Panc1 (cell line): ENCODE data around the gene ZFYVE27. TPM values are rescaled to one million over a fixed set of nuclear protein-coding genes. Genes with fewer than 3 reads are reported as not detected.

Experiments used
- ATAC-seq: fragments of 200-7000 bp; cut with Tn5 transposase; 2 replicates; pipeline ENCODE4 v1.9.1; 2020; ENCODE audit warnings: mild to moderate bottlenecking, moderate library complexity
- BruUV-seq: library from RNA; stranded (reverse); fragments of 400-500 nt; replicated peaks from 2 replicates; lab custom pipeline; 2021; lab: Mats Ljungman, UMichigan
- CTCF ChIA-PET: fragments of 300-600 bp; sonication (Branson Sonifier 250); formaldehyde crosslinking; loops from one replicate; lab custom pipeline; 2022; ENCODE audit warnings: antibody characterized with exemption; lab: Charles Lee
- POLR2A ChIA-PET: fragments of 300-600 bp; sonication (Branson Sonifier 250); formaldehyde crosslinking; loops from one replicate; lab custom pipeline; 2022; ENCODE audit warnings: antibody characterized with exemption; lab: Charles Lee
- DNase-seq: peaks from one replicate; pipeline ENCODE4 v3.0.0-alpha.2; 2010; ENCODE audit warnings: low read depth, low spot score
- H3K27ac ChIP-seq: 2 replicates; pipeline ENCODE4 v1.5.1; 2011; ENCODE audit warnings: mild to moderate bottlenecking, low read length, inconsistent platforms
- H3K27me3 ChIP-seq: fragments of 200-500 bp; sonication (Bioruptor generic); 2 replicates; pipeline ENCODE4 v1.6.0; 2014; ENCODE audit warnings: low read length, inconsistent platforms; ENCODE audit not compliant: control insufficient read depth, insufficient read depth
- H3K36me3 ChIP-seq: fragments of 200-500 bp; sonication (Bioruptor generic); 2 replicates; pipeline ENCODE4 v1.5.1; 2014; ENCODE audit warnings: inconsistent platforms, mild to moderate bottlenecking, low read length, moderate library complexity; ENCODE audit not compliant: control insufficient read depth, insufficient read depth
- H3K4me1 ChIP-seq: 2 replicates; pipeline ENCODE4 v1.5.1; 2011; ENCODE audit warnings: inconsistent platforms, mild to moderate bottlenecking, low read length, moderate library complexity; ENCODE audit not compliant: control insufficient read depth, insufficient read depth
- H3K4me3 ChIP-seq, 2 experiments: 2 replicates each; pipeline ENCODE4 v1.5.1; 2011 to 2012; ENCODE audit warnings: low read depth in 2 of 2, low read length in 2 of 2, mild to moderate bottlenecking in 2 of 2, inconsistent platforms in 1 of 2, moderate library complexity in 1 of 2
- H3K9me3 ChIP-seq: fragments of 200-500 bp; sonication (Bioruptor generic); 2 replicates; pipeline ENCODE4 v1.5.1; 2014; ENCODE audit warnings: low read depth, mild to moderate bottlenecking, inconsistent platforms, low read length, moderate library complexity; ENCODE audit not compliant: control insufficient read depth, insufficient read depth
- CTCF ChIP-seq: fragments of 450-650 bp; IDR thresholded peaks from 2 replicates; pipeline ENCODE4 v1.5.1; 2017; ENCODE audit warnings: mild to moderate bottlenecking
- POLR2AphosphoS5 ChIP-seq: IDR thresholded peaks from 2 replicates; pipeline ENCODE4 v1.6.1; 2012; ENCODE audit warnings: mild to moderate bottlenecking, low read depth, low read length, moderate library complexity
- SIN3A ChIP-seq: IDR thresholded peaks from 2 replicates; pipeline ENCODE4 v1.6.1; 2012; ENCODE audit warnings: low read depth, mild to moderate bottlenecking, low read length, moderate library complexity, borderline replicate concordance; ENCODE audit not compliant: insufficient read depth
- TCF7L2 ChIP-seq: IDR thresholded peaks from 2 replicates; pipeline ENCODE4 v1.6.1; 2011; ENCODE audit warnings: mild to moderate bottlenecking, low read depth, low read length, inconsistent platforms
- in situ Hi-C: cut with HindIII; loops from 2 replicates; pipeline ENCODE4 v1.10.0; 2016; ENCODE audit warnings: low sequenced_read_pairs, low pct_unique_long_range_greater_than_20kb
- intact Hi-C: fragments of 100-400 bp; cut with micrococcal nuclease; formaldehyde crosslinking; loops from one replicate; pipeline ENCODE4 v1.10.0; 2022; ENCODE audit not compliant: unreplicated experiment
- total RNA-seq: library from RNA; stranded (reverse); gene quantifications from one replicate; pipeline ENCODE4 v1.2.1, GENCODE V29; 2021; ENCODE audit not compliant: unreplicated experiment
- TF ChIP-seq, protein P1 (sequence below), 2 experiments: IDR thresholded peaks; 2 replicates each; pipeline ENCODE4 v1.6.1; 2011 to 2012; ENCODE audit warnings: low read depth in 2 of 2, control low read depth in 1 of 2, low read length in 1 of 2, mild to moderate bottlenecking in 1 of 2, moderate library complexity in 1 of 2; ENCODE audit not compliant: insufficient read depth in 1 of 2

Gene ZFYVE27
- total RNA-seq, 1 experiment from 2014 or later, result 37.9 TPM

GRCh38 chr10:97708167-97708566, 28.8 kb upstream of the ZFYVE27 start:
- Histone ChIP-seq H3K4me1 (0 out of 2 replicates have a peak, but pooled peaks cover 4% of the 10 kb centered on the region), H3K4me3 (no peak overlapping the region), H3K27me3 (no peaks in the 10 kb centered on the region), H3K36me3 (no peaks in the 10 kb centered on the region), H3K27ac (no peak overlapping the region), H3K9me3 (no peaks in the 10 kb centered on the region)
- CTCF ChIA-PET, result interaction anchor here (0.6 kb wide), 1 partner anchor 37 kb away, joined by 4 read pairs; no protein-coding TSS in a partner anchor
- no TSS peak for BruUV-seq
- POLR2A ChIA-PET, result no interaction called here
- intact Hi-C loops (no loop called here), in situ Hi-C loops (no loop called here)
- DNase-seq, result no peak
- no peak for ATAC-seq
- TF ChIP-seq, protein P1, sequence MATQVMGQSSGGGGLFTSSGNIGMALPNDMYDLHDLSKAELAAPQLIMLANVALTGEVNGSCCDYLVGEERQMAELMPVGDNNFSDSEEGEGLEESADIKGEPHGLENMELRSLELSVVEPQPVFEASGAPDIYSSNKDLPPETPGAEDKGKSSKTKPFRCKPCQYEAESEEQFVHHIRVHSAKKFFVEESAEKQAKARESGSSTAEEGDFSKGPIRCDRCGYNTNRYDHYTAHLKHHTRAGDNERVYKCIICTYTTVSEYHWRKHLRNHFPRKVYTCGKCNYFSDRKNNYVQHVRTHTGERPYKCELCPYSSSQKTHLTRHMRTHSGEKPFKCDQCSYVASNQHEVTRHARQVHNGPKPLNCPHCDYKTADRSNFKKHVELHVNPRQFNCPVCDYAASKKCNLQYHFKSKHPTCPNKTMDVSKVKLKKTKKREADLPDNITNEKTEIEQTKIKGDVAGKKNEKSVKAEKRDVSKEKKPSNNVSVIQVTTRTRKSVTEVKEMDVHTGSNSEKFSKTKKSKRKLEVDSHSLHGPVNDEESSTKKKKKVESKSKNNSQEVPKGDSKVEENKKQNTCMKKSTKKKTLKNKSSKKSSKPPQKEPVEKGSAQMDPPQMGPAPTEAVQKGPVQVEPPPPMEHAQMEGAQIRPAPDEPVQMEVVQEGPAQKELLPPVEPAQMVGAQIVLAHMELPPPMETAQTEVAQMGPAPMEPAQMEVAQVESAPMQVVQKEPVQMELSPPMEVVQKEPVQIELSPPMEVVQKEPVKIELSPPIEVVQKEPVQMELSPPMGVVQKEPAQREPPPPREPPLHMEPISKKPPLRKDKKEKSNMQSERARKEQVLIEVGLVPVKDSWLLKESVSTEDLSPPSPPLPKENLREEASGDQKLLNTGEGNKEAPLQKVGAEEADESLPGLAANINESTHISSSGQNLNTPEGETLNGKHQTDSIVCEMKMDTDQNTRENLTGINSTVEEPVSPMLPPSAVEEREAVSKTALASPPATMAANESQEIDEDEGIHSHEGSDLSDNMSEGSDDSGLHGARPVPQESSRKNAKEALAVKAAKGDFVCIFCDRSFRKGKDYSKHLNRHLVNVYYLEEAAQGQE (IDR thresholded peaks at IDR 0.05; ENCODE audit: insufficient read depth in 1 of 2, low read depth in 2 of 2, low read length in 1 of 2), result no peak
- TF ChIP-seq POLR2AphosphoS5 (no peak), TCF7L2 (no peak)

DNA sequence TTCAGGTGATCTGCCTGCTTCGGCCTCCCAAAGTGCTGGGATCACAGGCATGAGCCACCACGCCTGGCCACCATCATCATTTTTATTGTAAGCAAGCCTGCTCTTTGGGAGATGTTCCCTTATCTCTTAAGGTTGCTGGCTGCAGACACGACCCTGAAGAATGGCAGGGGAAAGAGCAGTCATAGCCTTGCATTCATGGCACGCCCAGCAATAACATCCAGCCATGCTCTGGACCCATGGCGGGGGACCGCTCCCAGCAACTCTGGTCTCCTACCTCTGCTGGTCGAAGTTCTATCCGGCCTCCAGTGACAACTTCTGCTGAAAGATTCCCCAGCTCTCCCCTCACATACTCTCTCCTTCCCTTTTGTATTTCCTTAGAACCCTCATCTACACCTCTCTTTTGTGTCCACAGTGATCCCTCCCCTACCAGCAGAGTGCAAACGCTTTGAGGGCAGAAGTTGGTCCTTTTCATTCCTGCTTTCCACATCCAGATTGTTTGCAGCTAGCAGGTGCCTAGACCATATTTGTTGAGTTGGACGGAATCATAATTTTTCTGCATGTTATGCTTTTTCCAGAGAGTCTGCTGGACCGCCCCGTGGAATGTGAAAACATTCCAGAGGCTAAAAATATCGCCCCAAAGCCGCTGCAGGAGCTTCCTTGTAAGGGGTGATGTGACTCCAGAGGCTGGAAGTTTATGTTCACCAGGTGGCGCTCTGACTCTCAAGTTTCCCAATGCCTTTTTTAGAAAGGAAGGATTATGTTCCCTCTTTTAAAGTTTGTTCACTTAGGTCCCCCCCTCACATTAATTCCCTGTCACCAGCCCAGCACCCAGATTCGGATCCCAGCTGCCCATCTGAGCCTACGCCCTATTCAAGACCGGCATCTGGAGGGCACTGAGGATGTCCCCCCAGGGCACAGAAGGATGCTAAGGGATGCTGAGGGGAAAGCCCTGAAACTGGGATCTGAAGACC, 27.7 kb upstream of the ZFYVE27 start:
- H3K4me1 ChIP-seq, result 0 out of 2 replicates have a peak, but pooled peaks cover 4% of the 10 kb centered on the region
- in situ Hi-C loops, result no loop called here
- TF ChIP-seq SIN3A (no peak), CTCF (peak; percentile 92), TCF7L2 (no peak), POLR2AphosphoS5 (no peak)
- TF ChIP-seq, protein P1 (IDR thresholded peaks at IDR 0.05; ENCODE audit: insufficient read depth in 1 of 2, low read depth in 2 of 2, low read length in 1 of 2), result no peak
- no peaks in the 10 kb centered on the region for H3K36me3 ChIP-seq
- POLR2A ChIA-PET, result no interaction called here
- BruUV-seq, result no TSS peak
- intact Hi-C loops, result loop anchor here (1.0 kb wide), 1 partner anchor 22 kb away; no protein-coding TSS in a partner anchor
- DNase-seq (no peak), ATAC-seq (no peak)
- H3K4me3 ChIP-seq, result no peak overlapping the region
- no peak overlapping the region for H3K27ac ChIP-seq
- no peaks in the 10 kb centered on the region for H3K27me3 ChIP-seq
- CTCF ChIA-PET, result interaction anchor here (0.6 to 1.5 kb wide), 10 partner anchors 15 to 160 kb away, joined by 3 to 7 read pairs (median 3); partner anchors contain the start of genes AVPI1 and ZFYVE27
- no peaks in the 10 kb centered on the region for H3K9me3 ChIP-seq
